COLO668 (cell line): Measurements from ENCODE around the gene TRMT2A.

Source experiments
- DNase-seq: peaks from one replicate; lab custom pipeline; 2025; ENCODE audit not compliant: unreplicated experiment; lab: John Stamatoyannopoulos, UW

TRMT2A gene

DNA sequence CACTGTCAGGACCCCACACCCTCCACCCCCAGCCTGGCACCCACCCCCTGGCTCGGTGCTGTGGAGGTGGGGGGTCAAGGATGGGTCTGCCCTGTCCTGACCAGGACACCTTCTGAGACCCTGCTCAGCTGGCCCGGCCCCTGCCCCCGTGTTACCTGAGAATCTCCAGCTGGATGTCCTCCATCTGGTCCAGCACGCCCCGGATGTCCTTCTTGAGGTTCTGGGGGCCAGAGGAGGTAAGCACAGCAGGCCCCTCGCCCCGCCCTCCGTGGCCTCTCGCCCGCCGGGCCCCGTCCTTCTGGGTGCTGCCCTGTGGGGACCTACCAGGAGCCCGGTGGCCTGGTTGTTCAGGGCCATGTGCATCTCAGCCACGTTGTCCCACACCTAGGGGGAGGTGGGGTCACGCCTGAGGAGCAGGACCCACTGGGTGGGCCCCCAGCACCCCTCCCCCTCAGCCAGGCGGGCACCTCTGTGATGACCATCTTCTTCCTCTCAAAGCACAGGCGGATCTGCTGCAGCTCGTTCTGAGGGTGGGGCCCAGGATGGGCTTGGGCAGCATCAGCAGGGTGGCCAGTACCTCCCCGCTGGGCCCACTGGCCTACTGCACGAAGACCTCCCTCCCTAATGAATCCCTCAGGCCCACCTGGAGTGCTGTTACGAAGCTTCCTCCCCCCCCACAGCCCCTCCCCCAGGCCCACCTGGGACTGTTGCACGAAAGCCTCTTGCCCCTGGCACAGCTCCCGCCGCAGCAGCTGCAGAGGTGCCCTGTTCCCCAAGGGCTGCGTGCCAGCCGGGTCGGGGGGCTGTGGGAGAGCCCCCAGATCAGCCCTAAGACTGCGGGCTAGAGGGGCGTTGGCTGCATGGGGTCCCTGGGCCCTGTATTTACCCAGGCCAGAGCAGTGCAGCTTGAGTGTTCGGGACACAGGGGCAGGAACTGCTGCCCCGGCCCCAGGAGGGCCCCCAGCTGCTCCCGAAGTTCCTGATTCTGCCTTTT is 32.5 kb upstream of the TRMT2A start:
- no peak for DNase-seq

DNA sequence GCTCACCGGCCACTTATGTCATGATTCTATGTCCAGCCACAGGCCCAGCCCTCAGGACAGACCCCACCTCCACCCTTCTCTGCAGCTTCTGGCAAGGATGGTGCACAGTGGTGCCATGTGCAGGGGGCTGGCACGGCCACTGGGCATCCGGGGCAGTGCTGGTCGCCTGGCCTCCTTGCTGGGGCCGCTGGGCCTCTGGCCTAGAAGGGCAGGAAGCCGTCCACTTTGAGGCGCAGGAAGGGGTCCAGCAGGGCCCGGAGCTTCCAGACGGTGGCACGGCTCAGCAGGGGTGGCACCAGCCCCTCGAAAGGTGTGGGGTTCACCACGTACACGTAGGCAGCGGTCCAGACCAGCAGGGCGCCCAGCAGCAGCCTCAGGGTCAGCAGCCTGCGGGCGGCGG is 31.4 kb upstream of the TRMT2A start:
- DNase-seq = no peak

DNA sequence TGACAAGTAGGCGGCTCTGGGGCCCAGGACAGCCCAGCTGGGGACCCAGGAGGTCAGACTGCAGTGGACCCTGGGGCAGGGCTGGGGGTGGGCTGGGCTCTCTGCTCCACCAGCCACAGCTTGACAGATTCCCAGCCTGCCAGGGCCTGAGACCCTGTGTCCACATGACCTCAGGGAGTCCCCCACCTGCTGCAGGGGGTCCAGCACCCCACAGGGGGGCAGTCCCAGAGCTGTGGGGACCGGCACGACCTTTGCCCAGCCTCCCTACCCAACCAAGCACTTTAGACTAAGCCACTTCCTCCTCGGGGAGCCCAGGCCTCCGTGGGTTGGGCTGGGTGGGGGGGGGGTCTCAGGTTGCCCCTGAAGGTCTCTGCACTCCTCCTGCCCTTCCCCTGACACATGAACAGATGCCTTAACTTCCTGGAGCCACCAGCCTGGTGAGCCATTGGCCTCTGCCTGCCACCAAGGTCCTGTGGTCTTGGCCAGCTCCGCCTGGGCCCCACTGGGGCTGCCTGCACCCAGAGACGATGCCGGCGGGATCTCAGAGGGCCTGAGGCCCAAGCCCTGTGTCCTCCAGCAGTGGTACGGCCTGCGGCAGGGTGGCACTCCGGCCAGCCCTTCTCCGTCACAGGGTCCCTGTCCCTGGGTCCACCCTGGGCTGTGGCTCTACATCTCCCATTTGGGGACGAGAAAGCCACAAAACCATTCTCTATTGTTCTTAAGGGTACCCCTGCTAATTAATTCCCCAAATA is 30.4 kb upstream of the TRMT2A start:
- no peak for DNase-seq

DNA sequence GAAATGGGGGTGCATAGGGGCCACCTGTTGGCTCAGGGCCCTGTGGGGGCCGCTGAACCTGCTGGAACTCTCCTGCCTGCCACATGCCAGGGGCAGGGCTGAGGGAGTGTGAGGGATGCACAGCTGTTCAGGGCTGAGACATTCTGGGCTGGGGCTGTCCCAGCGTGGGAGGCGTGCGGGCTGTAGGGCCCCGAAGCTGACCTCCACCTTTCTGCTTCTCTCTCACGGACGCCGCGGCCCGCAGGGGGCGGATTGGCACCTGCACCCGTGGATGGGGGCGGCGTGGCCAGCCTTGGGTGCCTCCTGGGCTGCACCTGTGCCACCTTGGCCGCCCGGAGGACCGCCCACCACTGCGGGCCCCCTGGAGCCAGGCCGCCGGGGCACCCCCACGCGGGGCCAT is 29.8 kb upstream of the TRMT2A start:
- no peak for DNase-seq

DNA sequence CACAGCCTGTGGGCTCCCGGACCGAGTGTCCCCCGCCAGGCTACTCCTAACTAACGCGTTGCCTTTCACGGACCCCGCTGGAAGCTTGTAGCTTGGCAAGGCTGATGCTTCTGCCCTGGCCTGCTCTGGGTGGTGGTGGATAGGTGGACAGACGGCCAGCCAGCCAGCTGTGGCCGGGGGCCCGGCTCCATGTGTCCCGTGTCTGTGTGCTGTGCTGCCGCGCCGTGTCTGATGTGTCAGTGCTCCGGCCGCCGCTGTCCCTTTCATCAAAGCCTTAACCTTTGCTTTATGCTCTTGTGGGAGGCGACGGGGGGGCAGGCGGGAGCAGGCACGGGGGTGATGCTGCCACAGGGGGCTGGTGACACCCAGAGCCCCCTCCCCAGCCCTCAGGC is 28.8 kb upstream of the TRMT2A start:
- no peak for DNase-seq

DNA sequence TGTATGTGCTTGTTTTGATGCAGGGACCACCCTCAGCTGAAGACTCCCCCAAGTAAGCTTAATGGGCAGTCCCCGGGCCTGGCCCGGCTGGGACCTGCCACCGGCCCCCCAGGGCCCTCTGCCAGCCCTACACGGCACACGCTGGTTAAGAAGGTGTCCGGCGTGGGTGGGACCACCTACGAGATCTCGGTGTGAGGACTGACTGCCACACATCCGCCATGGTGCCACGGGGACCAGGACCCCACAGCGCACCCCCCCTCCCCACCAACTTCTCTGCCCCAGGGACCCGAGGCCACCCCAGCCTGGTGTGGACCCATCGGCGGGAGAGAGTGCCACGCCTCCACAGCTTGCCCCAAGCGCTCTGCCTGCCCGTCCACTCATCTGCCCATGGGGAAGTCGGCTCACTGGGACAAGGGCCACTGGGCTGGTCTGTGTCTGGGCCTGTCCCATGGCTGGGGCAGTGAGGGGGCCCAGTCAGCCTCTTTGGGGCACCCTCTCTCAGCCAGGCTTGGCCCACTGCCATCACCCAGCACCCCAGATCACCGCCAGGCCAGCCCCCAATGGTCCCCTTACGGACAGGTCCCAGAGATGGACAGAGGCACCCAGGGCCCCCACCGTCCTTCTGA is 28.3 kb upstream of the TRMT2A start:
- DNase-seq = no peak

DNA sequence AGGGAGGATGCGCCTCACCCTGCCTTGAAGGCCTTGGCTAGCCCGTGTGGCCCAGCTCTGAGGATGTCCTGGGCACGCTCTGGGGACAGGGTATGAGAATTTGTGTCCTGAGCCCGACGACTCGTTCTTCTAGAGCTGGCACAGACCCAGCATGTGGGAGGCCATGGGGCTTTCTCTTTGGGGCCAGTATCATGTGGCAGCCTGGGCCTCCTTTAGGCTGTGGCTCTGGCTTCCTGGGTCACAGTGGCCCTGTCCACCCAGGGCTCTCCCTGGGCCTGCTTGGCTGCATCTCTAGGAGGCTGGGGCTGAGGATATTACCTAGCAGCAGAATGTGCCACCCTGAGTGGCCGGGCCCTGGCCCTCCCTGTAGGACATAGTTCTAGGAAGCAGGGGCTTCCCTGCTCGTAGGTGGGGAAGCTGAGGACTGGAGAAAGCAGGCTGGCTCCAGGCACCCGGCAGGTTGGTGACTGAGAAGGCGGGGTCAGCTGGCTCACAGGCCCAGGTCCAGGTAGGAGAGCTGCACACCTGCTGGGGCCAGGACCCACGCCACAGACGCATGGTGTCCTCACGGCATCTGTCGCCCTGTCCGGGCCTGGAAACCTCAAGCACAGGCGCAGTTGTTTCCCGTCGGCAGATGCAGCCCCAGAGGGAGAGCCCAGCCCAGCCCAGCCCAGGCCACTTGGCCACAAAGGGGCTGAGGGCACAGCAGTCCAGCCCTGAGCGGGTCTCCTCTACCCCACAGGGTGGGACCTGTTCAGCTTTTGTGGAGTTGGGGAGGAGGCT is 27.0 kb upstream of the TRMT2A start:
- peak; percentile 29 for DNase-seq

DNA sequence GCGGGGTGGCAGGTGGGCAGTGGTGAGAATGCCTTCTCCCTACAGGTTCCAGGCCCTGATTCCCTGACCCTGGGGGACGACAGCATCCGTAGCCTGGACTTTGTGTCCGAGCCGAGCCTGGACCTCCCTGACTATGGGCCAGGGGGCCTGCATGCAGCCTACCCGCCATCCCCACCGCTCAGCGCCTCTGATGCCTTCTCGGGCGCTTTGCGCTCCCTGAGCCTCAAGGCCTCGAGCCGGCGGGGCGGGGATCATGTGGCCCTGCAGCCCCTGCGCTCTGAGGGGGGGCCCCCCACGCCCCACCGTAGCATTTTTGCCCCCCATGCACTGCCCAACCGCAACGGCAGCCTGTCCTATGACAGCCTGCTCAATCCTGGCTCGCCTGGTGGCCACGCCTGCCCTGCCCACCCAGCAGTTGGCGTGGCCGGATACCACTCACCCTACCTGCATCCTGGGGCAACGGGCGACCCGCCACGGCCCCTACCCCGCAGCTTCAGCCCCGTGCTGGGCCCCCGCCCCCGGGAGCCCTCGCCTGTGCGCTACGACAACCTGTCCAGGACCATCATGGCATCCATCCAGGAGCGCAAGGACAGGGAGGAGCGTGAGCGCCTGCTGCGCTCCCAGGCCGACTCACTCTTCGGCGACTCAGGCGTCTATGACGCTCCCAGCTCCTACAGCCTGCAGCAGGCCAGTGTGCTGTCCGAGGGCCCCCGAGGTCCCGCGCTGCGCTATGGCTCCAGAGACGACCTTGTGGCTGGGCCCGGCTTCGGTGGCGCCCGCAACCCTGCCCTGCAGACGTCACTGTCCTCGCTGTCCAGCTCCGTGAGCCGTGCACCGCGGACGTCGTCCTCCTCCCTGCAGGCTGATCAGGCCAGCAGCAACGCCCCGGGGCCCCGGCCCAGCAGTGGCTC is 25.9 kb upstream of the TRMT2A start:
- no peak for DNase-seq

DNA sequence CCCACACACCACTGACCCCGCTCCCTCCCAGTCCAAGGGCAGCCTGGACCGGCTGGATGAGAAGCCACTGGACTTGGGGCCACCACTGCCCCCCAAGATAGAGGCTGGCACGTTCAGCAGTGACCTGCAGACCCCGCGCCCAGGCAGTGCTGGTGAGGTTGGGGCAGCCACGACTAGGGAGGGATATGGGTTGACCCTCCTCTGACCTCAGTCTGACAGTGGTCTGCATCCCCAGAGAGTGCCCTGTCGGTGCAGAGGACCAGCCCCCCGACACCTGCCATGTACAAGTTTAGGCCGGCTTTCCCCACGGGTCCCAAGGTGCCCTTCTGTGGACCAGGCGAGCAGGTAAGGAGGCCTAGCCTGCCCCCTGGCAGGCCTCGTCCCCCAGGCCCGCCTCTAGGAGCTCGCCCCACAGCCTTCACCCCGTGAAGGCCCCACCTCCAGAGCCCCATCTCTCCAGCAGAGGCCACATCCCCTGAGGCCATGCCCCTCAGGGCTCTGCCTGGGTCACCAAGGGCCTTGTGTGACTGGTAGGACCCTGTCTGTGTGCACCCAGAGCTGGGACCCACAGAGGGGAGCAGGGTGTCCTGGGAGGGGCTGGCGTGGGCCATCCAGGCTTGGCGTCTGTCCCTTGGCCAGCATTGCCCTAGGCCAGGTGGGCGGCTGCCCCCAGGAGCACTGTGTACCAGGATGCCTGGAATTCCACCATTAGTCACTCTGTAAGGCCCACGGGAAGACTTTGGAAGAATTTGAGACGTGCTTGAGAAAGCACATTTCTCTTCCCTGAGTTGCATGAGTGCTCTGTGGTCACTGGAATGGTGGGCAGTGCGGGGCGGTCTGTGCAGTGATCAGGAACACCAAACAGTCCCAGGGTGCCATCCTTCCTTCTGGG is 24.4 kb upstream of the TRMT2A start:
- DNase-seq = no peak

DNA sequence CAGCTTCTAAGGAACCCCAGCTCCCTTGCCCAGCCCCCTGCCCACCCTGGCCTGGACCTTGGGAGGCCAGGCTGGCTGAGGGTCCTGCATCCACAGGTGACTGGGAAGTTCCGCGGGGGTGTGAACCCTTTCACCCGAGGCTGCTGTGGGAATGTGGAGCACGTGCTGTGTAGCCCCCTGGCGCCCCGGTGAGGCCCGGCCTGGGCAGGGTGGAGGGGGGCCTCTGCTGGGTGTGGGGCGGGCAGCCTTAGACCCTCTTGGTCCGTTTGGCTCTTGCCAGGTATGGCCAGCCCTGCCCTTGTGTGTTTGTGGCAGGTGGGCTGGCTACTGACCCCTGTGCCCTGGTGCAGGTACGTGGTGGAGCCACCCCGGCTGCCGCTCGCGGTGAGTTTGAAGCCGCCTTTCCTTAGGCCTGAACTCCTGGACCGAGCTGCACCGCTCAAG is 23.5 kb upstream of the TRMT2A start:
- DNase-seq = no peak

DNA sequence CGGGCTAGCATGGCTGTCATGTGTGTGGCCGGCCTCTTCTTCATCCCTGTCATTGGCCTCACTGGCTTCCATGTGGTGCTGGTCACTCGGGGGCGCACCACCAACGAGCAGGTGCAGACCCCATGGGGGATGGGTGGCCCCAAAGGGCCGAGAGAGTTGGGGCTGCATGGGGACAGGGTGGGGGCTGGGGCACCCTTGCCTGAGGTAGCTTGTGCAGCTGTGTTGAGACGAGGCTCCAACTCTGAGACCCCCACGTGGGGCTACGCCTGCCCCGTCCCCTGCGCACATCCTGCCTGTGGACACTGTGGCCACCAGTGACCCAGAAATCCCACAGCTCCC is 23.1 kb upstream of the TRMT2A start:
- DNase-seq = no peak

DNA sequence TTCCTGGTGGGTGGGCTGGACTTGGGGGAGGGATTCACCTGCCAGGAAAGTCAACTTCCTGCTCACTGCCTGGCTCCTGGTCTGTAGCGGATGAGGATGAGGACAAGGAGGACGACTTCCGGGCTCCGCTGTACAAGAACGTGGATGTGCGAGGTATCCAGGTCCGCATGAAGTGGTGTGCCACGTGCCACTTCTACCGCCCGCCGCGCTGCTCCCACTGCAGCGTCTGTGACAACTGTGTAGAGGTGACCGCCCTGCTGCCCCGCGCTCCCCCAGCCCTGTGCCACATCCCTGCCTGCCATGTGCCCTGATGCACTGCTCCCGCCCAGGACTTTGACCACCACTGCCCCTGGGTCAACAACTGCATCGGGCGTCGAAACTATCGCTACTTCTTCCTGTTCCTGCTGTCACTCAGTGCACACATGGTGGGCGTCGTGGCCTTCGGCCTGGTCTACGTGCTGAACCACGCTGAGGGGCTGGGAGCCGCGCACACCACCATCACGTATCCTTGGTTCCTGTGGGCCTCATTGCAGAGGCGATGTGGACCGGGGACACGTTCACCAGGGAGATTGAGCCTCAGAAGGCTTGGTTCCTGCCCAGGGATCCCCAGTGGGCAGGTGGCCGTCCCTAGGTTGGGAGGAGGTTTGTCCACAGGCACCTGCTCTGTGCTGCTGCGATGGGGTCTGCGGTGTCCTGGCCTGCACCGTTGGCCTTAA is 22.5 kb upstream of the TRMT2A start:
- no peak for DNase-seq

DNA sequence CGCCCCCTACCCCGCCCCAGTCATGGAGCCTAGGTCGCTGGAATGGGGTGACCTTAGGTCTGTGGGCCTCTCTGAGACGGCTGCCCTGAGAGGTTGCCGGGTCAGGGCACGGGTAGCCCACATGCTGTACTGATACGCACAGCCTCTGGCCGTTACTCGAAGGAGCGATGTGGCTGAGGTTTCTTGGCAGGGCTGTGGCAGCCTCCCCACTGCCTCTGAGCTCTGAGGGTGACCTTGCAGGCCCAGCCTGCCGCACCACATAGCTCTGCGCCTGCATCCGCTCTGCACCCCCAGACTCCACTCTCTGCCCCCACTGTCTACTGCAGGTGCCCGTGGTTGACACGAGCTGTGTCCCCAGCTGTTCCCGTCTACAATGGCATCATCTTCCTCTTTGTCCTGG is 21.8 kb upstream of the TRMT2A start:
- DNase-seq = no peak

DNA sequence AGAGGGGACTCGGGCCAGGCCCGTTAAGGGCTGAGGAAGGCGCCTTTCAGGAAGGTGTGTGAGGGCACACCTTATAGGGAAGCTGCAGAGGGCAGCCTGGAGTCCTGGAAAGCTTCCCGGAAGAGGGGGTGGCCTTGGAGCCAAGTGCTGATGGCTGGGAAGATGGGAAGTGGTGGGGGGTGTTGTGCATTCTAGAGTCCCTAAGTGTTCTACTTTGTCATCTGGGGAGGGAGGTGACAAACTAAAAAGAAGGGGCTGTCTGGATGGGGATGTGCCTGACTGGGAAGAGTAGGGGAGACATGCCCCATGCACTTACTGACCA is 21.4 kb upstream of the TRMT2A start:
- no peak for DNase-seq

DNA sequence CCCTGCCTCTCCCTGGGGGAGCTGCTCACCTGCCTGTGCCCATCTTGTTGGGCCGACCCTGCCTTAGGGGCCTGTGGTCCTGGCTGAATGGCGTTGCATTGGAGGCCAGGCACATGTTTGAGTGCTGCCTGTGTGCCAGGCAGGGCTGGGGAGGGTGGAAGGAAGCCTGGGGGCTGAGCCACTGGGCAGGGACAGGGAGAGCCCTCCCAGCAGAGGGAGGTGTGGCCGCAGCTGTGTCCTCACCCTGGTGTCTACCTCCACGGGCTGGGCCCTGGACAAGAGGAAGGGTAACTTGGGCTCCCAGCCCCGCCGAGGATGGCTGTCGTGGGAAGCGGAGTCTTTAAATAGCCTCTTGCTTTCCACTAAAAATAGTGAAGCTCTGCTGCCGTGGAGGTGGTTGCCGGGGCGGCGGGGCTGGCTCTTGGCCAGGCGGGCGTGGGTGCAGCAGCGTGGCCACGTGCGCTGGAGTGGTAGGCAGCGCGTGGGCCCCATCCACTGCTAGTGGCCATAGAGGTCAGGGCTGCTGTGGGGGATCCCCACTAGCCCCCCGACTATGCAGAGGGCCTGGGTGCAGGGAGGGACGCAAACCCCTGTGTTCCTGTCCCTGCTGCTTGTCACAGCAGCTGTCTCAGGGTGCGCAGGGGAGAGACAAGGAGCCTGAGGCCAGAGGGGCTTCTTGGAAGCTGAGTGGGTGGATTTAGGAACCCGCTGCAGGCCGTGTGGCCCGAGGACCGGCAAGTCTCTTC is 20.8 kb upstream of the TRMT2A start:
- no peak for DNase-seq

DNA sequence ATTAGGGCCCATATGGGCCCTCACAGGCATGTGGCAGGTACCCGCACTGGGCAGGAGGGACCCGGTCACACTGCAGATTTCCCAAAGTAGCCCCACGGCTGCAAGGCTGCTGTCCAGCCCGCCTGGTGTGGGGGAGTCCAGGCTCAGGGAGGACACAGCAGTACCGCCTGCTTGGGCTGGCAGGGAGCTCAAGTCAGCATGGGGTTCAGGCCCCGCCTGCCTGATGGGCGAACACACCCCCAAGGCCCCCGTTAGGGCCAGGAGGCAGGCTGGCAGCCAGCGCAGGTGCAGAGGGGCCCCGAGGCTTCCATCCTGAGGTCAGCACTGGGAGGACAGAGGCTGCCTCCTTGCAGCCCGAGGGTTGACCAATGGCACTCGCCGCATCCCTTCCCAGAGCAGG is 20.1 kb upstream of the TRMT2A start:
- no peak for DNase-seq

DNA sequence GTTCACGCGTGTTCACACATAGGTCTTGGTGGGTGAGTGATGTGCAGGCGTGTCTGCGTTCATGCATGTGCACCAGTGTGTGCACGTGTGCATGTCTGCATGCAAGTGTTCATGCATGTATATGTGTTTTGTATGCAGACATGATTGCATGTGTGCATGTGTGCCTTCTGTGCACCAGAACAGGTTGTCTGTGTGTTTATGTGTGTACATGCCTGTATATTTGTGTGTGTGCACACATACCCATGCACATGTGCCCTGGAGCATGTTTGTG is 19.5 kb upstream of the TRMT2A start:
- no peak for DNase-seq
